GM12878 (cell line): ENCODE results near the gene PLCG1.

ENCODE experiments used
- CEBPB ChIP-seq, 2 experiments: fragments of 150-350 bp in 1 of 2; IDR thresholded peaks; 2 replicates each; pipeline ENCODE4 v1.6.1; 2012 to 2014; ENCODE audit warnings: low read depth in 2 of 2, low read length in 2 of 2, borderline replicate concordance in 1 of 2, inconsistent platforms in 1 of 2
- CTCF ChIP-seq, 3 experiments: IDR thresholded peaks in 2 of 3; conservative IDR thresholded peaks in 1 of 3; 2 replicates each; pipeline ENCODE4 v1.5.1; 2011; ENCODE audit warnings: low read depth in 3 of 3, low read length in 3 of 3, mild to moderate bottlenecking in 3 of 3, control low read depth in 2 of 3, moderate library complexity in 2 of 3, inconsistent platforms in 1 of 3, mixed read lengths in 1 of 3; ENCODE audit not compliant: control insufficient read depth in 2 of 3, insufficient read depth in 1 of 3; ENCODE audit errors: extremely low read depth in 1 of 3
- FOS ChIP-seq: IDR thresholded peaks from 3 replicates; pipeline ENCODE4 v1.6.1; 2011; ENCODE audit warnings: borderline replicate concordance; ENCODE audit not compliant: insufficient read length; ENCODE audit errors: extremely low read depth
- JUND ChIP-seq: IDR thresholded peaks from 2 replicates; pipeline ENCODE4 v1.6.1; 2012; ENCODE audit warnings: low read depth, mild to moderate bottlenecking, low read length, improper control_type of control experiment, moderate library complexity
- SPI1 ChIP-seq: IDR thresholded peaks from 2 replicates; pipeline ENCODE4 v1.6.1; 2011; ENCODE audit warnings: low read depth, mild to moderate bottlenecking, low read length, moderate library complexity, borderline replicate concordance; ENCODE audit not compliant: insufficient read depth
- USF2 ChIP-seq: IDR thresholded peaks from 2 replicates; pipeline ENCODE4 v1.6.1; 2011; ENCODE audit warnings: low read depth, low read length, improper control_type of control experiment, borderline replicate concordance
- ZSCAN29 ChIP-seq: fragments of 450-650 bp; IDR thresholded peaks from 2 replicates; pipeline ENCODE4 v1.6.1; 2017; ENCODE audit warnings: mild to moderate bottlenecking, moderate library complexity

GRCh38 chr20:41224281-41224680 lies 86.9 kb downstream of the PLCG1 start:
- TF ChIP-seq SPI1 = no peak
- no peak for TF ChIP-seq CEBPB (IDR thresholded peaks at IDR 0.05; ENCODE audit: borderline replicate concordance in 1 of 2, low read depth in 2 of 2, low read length in 2 of 2)
- no peak for TF ChIP-seq CTCF (IDR thresholded peaks at IDR 0.05 in 2 of 3, conservative IDR thresholded peaks at IDR 0.05 in 1 of 3; ENCODE audit: control insufficient read depth in 2 of 3, extremely low read depth in 1 of 3, insufficient read depth in 1 of 3, low read depth in 3 of 3, low read length in 3 of 3)
- no peak for TF ChIP-seq ZSCAN29
- TF ChIP-seq FOS = no peak
- TF ChIP-seq JUND = no peak
- no peak for TF ChIP-seq USF2
